Measurements from ENCODE around the gene ELOF1.
"Not testable (repeated sequence)": the region's sequence is repeated elsewhere in the genome, so short reads cannot be mapped to it uniquely, and the experiment has no call there.

Gene ELOF1

GRCh38 chr19:11558881-11559828, at the start of gene ELOF1:
TSS of gene ELOF1 (minus strand) at chr19:11559230. CDS start at chr19:11554347, 4,883 bp downstream.
- DNase-seq (ENCODE audit: low read depth in 2 of 2) = peak; percentile 95 to 97

- no peak for DNase-seq (ENCODE audit: low read depth in 2 of 2)
Measured at GRCh38 chr19:11606484-11606883, 47.5 kb upstream of the ELOF1 start.

- DNase-seq (ENCODE audit: low read depth in 2 of 2) = not testable (repeated sequence)
Measured at GRCh38 chr19:11599704-11600103, 40.7 kb upstream of the ELOF1 start.

GRCh38 chr19:11598746-11599145, 39.7 kb upstream of the ELOF1 start:
- no peak for DNase-seq (ENCODE audit: low read depth in 2 of 2)

- DNase-seq (ENCODE audit: low read depth in 2 of 2) = no peak
Measured at GRCh38 chr19:11598103-11598483, 39.1 kb upstream of the ELOF1 start.

- peak; percentile 97 to 98 for DNase-seq (ENCODE audit: low read depth in 2 of 2)
Measured at GRCh38 chr19:11597202-11598102, 38.4 kb upstream of the ELOF1 start, which contains the start of gene ZNF627. TSS of gene ZNF627 (plus strand) at chr19:11597483. CDS start at chr19:11597628, 145 bp downstream.

- no peak for DNase-seq (ENCODE audit: low read depth in 2 of 2)
Measured at GRCh38 chr19:11596156-11596555, 37.1 kb upstream of the ELOF1 start.

GRCh38 chr19:11594084-11594483, 35.1 kb upstream of the ELOF1 start:
- DNase-seq (ENCODE audit: low read depth in 2 of 2) = no peak

- DNase-seq (ENCODE audit: low read depth in 2 of 2) = no peak
Measured at GRCh38 chr19:11587975-11588631, 29.1 kb upstream of the ELOF1 start.

GRCh38 chr19:11587302-11587974, 28.4 kb upstream of the ELOF1 start:
- peak; percentile 67 to 72 for DNase-seq (ENCODE audit: low read depth in 2 of 2)

GRCh38 chr19:11586331-11586730, 27.3 kb upstream of the ELOF1 start:
- DNase-seq (ENCODE audit: low read depth in 2 of 2) = no peak

- no peak for DNase-seq (ENCODE audit: low read depth in 2 of 2)
Measured at GRCh38 chr19:11581740-11582139, 22.7 kb upstream of the ELOF1 start.

- no peak for DNase-seq (ENCODE audit: low read depth in 2 of 2)
Measured at GRCh38 chr19:11580116-11580515, 21.1 kb upstream of the ELOF1 start.

- no peak for DNase-seq (ENCODE audit: low read depth in 2 of 2)
Measured at GRCh38 chr19:11578258-11579142, 19.5 kb upstream of the ELOF1 start.

- no peak for DNase-seq (ENCODE audit: low read depth in 2 of 2)
Measured at GRCh38 chr19:11577451-11578257, 18.6 kb upstream of the ELOF1 start, which contains the start of gene ACP5. TSS of gene ACP5 (minus strand) at chr19:11577645. CDS start at chr19:11577317, 328 bp downstream.

- DNase-seq (ENCODE audit: low read depth in 2 of 2) = no peak
Measured at GRCh38 chr19:11576227-11576626, 17.2 kb upstream of the ELOF1 start.

GRCh38 chr19:11574689-11575088, 15.7 kb upstream of the ELOF1 start:
- no peak for DNase-seq (ENCODE audit: low read depth in 2 of 2)

GRCh38 chr19:11573763-11574162, 14.7 kb upstream of the ELOF1 start:
- not testable (repeated sequence) for DNase-seq (ENCODE audit: low read depth in 2 of 2)

GRCh38 chr19:11573354-11573753, 14.3 kb upstream of the ELOF1 start:
- DNase-seq (ENCODE audit: low read depth in 2 of 2) = not testable (repeated sequence)

Data from stimulated activated CD4-positive, alpha-beta T cell treated with anti-CD3 and anti-CD28 coated beads, Interleukin-4, amount 100 ng/mL, for 48 hours (primary cell).